GM12878 (cell line): ENCODE results near the gene SGK2.

Experiments used
- CTCF ChIP-seq, 3 experiments: IDR thresholded peaks in 2 of 3; conservative IDR thresholded peaks in 1 of 3; 2 replicates each; pipeline ENCODE4 v1.5.1; 2011; ENCODE audit warnings: low read depth in 3 of 3, low read length in 3 of 3, mild to moderate bottlenecking in 3 of 3, control low read depth in 2 of 3, moderate library complexity in 2 of 3, inconsistent platforms in 1 of 3, mixed read lengths in 1 of 3; ENCODE audit not compliant: control insufficient read depth in 2 of 3, insufficient read depth in 1 of 3; ENCODE audit errors: extremely low read depth in 1 of 3
- JUND ChIP-seq: IDR thresholded peaks from 2 replicates; pipeline ENCODE4 v1.6.1; 2012; ENCODE audit warnings: low read depth, mild to moderate bottlenecking, low read length, improper control_type of control experiment, moderate library complexity
- MAX ChIP-seq: IDR thresholded peaks from 2 replicates; pipeline ENCODE4 v1.6.1; 2012; ENCODE audit warnings: low read depth, low read length, improper control_type of control experiment
- TAF1 ChIP-seq: IDR thresholded peaks from 2 replicates; pipeline ENCODE4 v1.6.1; 2011; ENCODE audit warnings: mild to moderate bottlenecking, low read depth, low read length, borderline replicate concordance
- YY1 ChIP-seq: IDR thresholded peaks from 2 replicates; pipeline ENCODE4 v1.6.1; 2011; ENCODE audit warnings: low read depth, mild to moderate bottlenecking, low read length
- ZNF24 ChIP-seq: fragments of 450-650 bp; IDR thresholded peaks from 2 replicates; pipeline ENCODE4 v1.6.1; 2017; ENCODE audit warnings: antibody characterized with exemption, mild to moderate bottlenecking
- ZZZ3 ChIP-seq: IDR thresholded peaks from 2 replicates; pipeline ENCODE4 v1.6.1; 2011; ENCODE audit warnings: low read depth; ENCODE audit not compliant: control insufficient read depth, insufficient read length

- TF ChIP-seq CTCF (IDR thresholded peaks at IDR 0.05 in 2 of 3, conservative IDR thresholded peaks at IDR 0.05 in 1 of 3; ENCODE audit: control insufficient read depth in 2 of 3, extremely low read depth in 1 of 3, insufficient read depth in 1 of 3, low read depth in 3 of 3, low read length in 3 of 3) (no peak), JUND (no peak), TAF1 (no peak), ZZZ3 (no peak), YY1 (no peak), ZNF24 (no peak), MAX (no peak)
Observed at GRCh38 chr20:43531091-43531443, 27.8 kb upstream of the SGK2 start.
